Measurements from ENCODE around the gene TNFRSF4.

Gene TNFRSF4

GRCh38 chr1:1236176-1236763, 22.3 kb upstream of the TNFRSF4 start:
- no peak overlapping the region for H3K4me3 ChIP-seq (ENCODE audit: low read length)
- DNase-seq (ENCODE audit: low read depth) = no peak
- TF ChIP-seq, protein P1, sequence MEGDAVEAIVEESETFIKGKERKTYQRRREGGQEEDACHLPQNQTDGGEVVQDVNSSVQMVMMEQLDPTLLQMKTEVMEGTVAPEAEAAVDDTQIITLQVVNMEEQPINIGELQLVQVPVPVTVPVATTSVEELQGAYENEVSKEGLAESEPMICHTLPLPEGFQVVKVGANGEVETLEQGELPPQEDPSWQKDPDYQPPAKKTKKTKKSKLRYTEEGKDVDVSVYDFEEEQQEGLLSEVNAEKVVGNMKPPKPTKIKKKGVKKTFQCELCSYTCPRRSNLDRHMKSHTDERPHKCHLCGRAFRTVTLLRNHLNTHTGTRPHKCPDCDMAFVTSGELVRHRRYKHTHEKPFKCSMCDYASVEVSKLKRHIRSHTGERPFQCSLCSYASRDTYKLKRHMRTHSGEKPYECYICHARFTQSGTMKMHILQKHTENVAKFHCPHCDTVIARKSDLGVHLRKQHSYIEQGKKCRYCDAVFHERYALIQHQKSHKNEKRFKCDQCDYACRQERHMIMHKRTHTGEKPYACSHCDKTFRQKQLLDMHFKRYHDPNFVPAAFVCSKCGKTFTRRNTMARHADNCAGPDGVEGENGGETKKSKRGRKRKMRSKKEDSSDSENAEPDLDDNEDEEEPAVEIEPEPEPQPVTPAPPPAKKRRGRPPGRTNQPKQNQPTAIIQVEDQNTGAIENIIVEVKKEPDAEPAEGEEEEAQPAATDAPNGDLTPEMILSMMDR (conservative IDR thresholded peaks at IDR 0.05; ENCODE audit: low read depth, low read length) = no peak

GRCh38 chr1:1235016-1235744, 21.2 kb upstream of the TNFRSF4 start:
- TF ChIP-seq, protein P1 (conservative IDR thresholded peaks at IDR 0.05; ENCODE audit: low read depth, low read length) = no peak
- DNase-seq (ENCODE audit: low read depth) = no peak
- no peak overlapping the region for H3K4me3 ChIP-seq (ENCODE audit: low read length)

GRCh38 chr1:1234180-1234808, 20.3 kb upstream of the TNFRSF4 start:
- TF ChIP-seq, protein P1 (conservative IDR thresholded peaks at IDR 0.05; ENCODE audit: low read depth, low read length) = no peak
- H3K4me3 ChIP-seq (ENCODE audit: low read length) = no peak overlapping the region
- no peak for DNase-seq (ENCODE audit: low read depth)

- TF ChIP-seq, protein P1 (conservative IDR thresholded peaks at IDR 0.05; ENCODE audit: low read depth, low read length) = no peak
These were observed 19.6 kb upstream of the TNFRSF4 start for GRCh38 chr1:1233567-1233892.

DNA sequence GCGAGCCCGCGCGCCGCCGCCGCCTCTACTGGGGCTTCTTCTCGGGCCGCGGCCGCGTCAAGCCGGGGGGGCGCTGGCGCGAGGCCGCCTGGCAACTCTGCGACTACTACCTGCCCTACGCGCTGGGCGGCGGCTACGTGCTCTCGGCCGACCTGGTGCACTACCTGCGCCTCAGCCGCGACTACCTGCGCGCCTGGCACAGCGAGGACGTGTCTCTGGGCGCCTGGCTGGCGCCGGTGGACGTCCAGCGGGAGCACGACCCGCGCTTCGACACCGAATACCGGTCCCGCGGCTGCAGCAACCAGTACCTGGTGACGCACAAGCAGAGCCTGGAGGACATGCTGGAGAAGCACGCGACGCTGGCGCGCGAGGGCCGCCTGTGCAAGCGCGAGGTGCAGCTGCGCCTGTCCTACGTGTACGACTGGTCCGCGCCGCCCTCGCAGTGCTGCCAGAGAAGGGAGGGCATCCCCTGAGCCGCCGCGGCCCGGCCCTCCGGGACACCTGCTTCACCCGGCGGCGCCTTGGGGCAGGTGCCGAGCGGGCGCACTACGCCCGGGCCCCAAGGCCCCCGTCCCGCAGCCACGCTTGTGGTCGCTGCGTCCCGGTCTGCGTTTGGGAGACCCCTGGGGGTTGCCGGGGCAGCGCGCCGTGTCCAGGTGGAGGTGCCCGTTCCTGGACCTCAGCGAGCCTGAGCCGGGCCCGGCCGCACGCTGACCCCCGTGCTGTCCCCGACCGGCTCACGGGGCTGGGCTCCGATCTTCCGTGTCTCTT, 19.0 kb upstream of the TNFRSF4 start:
- TF ChIP-seq, protein P1 (conservative IDR thresholded peaks at IDR 0.05; ENCODE audit: low read depth, low read length) = no peak
- H3K4me3 ChIP-seq (ENCODE audit: low read length) = no peak overlapping the region
- no peak for DNase-seq (ENCODE audit: low read depth)

More at GRCh38 chr1:1233567-1233892, 19.6 kb upstream of the TNFRSF4 start:
- H3K4me3 ChIP-seq (ENCODE audit: low read length) = no peak overlapping the region
- no peak for DNase-seq (ENCODE audit: low read depth)

GRCh38 chr1:1232208-1232795, 18.3 kb upstream of the TNFRSF4 start, which contains the start of gene B3GALT6:
TSS of gene B3GALT6 (plus strand) at chr1:1232237. CDS start at chr1:1232279, 42 bp downstream.
- TF ChIP-seq, protein P1 (conservative IDR thresholded peaks at IDR 0.05; ENCODE audit: low read depth, low read length) = no peak
- no peak for DNase-seq (ENCODE audit: low read depth)

More at GRCh38 chr1:1232208-1232795, 18.3 kb upstream of the TNFRSF4 start, which contains the start of gene B3GALT6:
- peak within 1 kb of the TSS; percentile 77 for H3K4me3 ChIP-seq (ENCODE audit: low read length)

Measured in retinal pigment epithelial cell (primary cell).